Measurements from ENCODE around the gene ZNF263. TPM values are rescaled to one million over a fixed set of nuclear protein-coding genes. Genes with fewer than 3 reads are reported as not detected.

The ZNF263 gene
- total RNA-seq = 41.4 and 46.5 TPM in 2 replicates

DNA sequence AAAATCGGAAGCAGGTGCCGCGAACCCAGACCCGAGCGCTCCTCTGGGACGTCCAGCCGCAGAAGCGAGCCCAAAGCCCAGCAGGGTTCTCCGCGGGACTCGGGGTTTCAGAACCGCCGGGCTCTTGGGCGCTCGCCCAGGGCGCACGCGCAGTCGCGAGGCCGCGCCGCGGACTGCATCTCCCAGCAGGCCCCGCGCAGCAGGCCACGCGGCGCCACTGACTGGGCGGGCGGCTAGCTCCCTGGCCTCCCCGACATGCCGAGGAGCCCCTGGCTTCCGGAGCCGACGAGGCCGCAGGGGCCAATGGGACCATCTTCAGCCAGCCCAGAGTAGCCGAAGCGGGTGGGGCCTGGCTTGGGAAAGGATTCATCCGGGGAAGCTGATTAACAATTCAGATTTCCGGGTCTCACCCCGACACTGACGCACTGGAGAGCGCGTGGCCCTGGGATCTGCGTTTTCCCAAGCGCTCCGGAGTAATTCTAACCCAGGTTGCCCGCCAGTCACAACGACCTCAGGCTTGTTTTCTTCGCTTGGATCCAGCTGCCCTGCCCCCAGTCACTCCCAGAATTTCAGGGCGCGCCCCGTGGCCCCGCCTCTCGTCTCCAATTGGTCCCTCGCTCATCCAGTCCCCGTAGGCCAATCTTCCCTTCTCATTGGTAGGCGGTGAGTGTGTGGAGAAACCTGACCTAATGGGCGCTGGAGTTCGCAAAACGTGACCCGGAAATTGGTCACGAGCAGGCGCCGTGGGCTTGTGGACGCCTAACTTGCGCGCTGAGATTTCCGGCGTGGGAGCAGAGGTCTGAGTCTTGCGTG is at the start of gene ZNF263:
ZNF263 (plus strand) TSS at position 762 of the 813 bp plus-strand sequence. CDS start 328 bp downstream, outside the sequence.

DNA sequence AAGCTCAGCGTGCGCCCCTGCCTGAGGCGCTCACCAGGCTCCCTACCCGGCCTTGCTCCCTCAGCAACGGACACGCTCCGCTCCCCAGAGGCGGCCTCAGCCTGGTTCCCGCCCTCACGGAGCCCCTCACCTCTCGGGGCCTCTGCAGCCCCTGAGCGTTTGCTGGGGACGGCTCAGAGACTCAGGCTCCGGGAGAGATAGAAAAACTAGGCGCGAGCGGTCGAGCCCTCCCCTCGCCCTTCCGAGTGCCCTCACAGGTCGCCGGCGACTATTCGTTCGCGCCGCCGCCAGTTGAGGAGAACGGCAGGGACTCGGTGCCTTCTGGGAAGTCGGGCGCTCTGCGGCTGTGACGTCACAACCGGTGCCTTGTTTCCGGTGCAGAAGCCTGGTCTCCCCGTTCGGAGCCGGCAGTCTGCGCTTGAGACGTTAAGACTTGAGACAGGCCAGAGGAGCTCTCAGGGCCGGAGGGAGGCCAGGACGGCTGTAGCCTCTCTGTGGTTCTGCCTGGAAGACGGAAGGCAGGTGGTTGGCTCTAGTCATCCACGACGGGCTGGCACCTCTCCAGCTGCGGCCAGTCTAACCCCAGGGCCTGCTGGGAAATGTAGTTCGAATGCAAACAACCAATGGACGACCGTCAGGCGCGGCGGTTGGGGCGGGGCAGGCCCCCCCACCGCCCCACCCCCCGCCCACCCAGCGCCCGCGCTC is 48.3 kb upstream of the ZNF263 start, which contains the start of gene ZNF200:
ZNF200 (minus strand) TSS at position 302 of the 705 bp plus-strand sequence. CDS start 1,403 bp downstream, outside the sequence.

DNA sequence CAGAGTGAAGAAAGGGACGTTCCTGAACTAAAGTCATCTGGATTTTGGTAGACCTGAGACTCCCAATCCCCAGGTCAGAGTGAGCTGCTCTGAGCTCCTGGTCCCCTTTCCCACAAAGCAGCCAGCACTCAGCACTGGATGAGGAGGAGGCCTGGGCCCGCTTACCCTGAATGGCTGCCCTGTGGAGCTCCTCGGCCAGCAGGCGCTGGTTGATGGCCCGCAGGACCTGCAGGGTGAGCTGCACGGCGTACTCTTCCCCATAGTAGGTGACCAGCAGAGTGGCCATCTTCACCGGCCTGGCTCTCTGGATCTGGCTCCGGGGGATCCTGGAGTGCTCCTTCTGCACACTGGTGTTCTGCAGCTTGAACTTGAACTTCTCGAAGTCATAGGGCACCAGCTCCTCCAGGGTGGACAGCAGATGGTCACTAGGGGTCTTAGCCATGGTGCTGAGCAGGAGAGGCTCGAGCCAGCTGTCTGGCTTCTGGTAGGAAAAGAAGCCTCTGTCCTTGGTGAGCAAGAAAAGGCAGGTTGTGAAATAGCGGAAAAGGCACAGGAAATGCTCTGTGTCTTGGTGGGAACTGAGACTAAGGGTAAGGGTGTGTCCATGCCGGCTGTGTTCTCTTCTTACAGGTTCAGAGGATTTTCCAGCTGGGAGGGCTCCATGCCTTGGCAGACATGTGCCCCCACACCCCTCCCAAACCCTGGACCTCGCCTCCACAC is 27.0 kb upstream of the ZNF263 start, which contains the start of gene MEFV:
MEFV (minus strand) TSS at position 488 of the 720 bp plus-strand sequence; CDS start at position 442, 46 bp downstream.

DNA sequence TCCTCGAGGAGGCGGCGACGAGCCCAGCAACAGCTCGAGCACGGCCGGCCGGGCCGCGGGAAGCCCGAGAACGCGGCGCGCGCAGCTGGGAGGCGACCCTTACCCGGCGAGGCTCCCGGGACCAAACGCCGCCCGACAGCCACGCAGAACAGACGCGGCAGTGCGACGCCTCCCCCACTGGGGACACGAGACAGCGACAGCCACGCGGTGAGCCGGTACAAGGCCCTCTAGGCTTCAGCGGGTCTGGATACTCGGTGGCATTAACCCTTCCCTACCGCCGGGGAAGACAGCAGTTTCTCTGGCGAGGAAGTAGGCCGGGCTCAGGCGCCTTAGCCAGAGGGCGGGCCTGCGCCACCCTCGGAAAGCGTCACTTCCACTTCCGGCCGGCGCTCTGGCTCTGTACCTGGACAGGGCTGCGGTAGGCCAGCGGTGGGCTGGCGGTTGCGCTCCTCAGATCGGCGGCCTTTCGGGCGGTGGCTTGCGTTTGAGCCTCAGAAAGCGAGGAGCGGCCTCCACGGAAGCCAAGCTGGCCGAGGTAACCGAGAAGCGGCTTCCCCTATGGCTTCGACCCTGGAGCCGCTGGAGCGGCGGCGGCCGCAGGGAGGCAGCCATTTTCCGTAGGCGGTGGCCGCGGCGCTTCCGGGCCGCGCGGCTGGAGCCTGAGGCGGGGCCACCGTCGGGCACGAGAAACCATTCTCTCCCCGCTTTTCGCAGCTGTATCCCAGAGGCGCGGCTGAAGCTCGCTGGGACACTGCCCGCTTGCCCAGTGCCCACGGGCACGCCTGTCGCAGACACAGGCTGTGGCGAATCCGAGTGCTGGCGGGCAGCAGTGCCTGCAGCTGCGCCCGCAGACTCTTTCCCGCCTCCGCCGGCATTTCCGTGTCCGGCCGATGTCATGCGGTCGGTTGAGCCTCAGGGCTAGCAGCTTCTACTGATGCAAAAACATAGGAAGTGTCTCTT is 22.1 kb downstream of the ZNF263 start, which contains the start of the genes TIGD7 and ZNF75A:
TIGD7 (minus strand) TSS at position 322 of the 960 bp plus-strand sequence. CDS start 4,816 bp downstream, outside the sequence.
ZNF75A (plus strand) TSS at position 389 of the 960 bp plus-strand sequence. CDS start 2,932 bp downstream, outside the sequence.

Other genes with a start within 250 kb of the ZNF263 start
- 0.40 and 0.46 TPM in 2 replicates for gene BICDL2, start 246.5 kb upstream of the ZNF263 start, total RNA-seq
- not detected in 2 replicates for gene MMP25, start 236.9 kb upstream of the ZNF263 start, total RNA-seq
- 4.0 and 6.3 TPM in 2 replicates for gene IL32, start 217.9 kb upstream of the ZNF263 start, total RNA-seq
- not detected in 2 replicates for gene ZSCAN10, start 184.2 kb upstream of the ZNF263 start, total RNA-seq
- 12.4 and 16.0 TPM in 2 replicates for gene ZNF205, start 170.9 kb upstream of the ZNF263 start, total RNA-seq
- 11.6 and 15.3 TPM in 2 replicates for gene ZNF213, start 148.5 kb upstream of the ZNF263 start, total RNA-seq
- gene OR1F1, start 95.3 kb upstream of the ZNF263 start, total RNA-seq = 0.07 TPM in 1 of 2 replicates, not detected in the other
- gene ZNF200, start 48.3 kb upstream of the ZNF263 start, total RNA-seq = 5.9 and 6.3 TPM in 2 replicates
- 0.07 and 0.10 TPM in 2 replicates for gene MEFV, start 26.9 kb upstream of the ZNF263 start, total RNA-seq
- gene TIGD7, start 21.9 kb downstream of the ZNF263 start, total RNA-seq = 6.8 TPM in 2 replicates
- gene ZNF75A, start 22.0 kb downstream of the ZNF263 start, total RNA-seq = 17.4 and 17.9 TPM in 2 replicates
- 0.26 TPM in 1 of 2 replicates, not detected in the other for gene OR2C1, start 72.4 kb downstream of the ZNF263 start, total RNA-seq
- gene ZSCAN32, start 117.5 kb downstream of the ZNF263 start, total RNA-seq = 10.8 and 10.9 TPM in 2 replicates
- gene ZNF174, start 117.7 kb downstream of the ZNF263 start, total RNA-seq = 6.1 and 6.3 TPM in 2 replicates
- 1.9 and 2.1 TPM in 2 replicates for gene ZNF597, start 160.0 kb downstream of the ZNF263 start, total RNA-seq
- 16.6 and 17.7 TPM in 2 replicates for gene NAA60, start 160.2 kb downstream of the ZNF263 start, total RNA-seq
- not detected in 2 replicates for gene C16orf90, start 212.0 kb downstream of the ZNF263 start, total RNA-seq
- 16.4 and 16.9 TPM in 2 replicates for gene CLUAP1, start 217.5 kb downstream of the ZNF263 start, total RNA-seq